Measurements from ENCODE around the gene DEFB123. TPM values are rescaled to one million over a fixed set of nuclear protein-coding genes. Genes with fewer than 3 reads are reported as not detected.

Gene DEFB123
- total RNA-seq, 1 experiment from 2014 or later: not detected

DNA sequence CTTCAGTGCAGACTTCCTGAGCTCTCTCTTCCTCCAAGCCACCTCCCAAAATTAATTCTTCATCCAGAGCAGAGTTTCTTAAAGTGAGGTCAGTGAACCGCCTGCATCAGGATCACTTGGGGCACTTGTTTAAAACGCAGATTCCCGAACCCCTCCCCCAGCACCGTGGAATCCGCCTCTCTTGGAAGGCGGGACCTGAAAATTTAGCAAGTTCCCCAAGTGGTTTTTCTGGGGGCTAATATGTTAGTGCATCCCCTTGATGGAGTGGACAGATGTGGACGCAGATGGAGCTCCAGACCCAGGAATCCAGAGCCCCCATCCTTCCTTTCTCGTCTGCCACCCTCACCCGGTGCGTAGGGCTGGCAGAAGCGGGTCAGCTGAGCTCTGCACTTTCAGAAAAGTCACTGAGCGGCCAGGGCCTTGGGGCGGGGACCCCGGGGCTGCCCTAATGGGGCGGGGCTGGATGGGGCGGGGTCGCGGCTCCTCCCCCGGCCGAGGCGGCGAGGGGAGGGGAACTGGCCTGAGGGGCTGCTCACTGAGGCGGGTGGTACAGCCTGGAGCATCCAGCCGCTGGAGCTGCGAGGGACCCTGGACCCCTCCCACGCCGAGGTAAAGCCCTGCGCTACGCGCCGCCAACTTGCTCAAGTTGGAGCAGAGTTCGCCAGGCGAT lies 34.5 kb downstream of the DEFB123 start, which contains the start of the genes DEFB124 and REM1:
Gene DEFB124 (minus strand): TSS at position 370 of the 670 bp plus-strand sequence. CDS start 2,114 bp downstream, outside the sequence.
Gene REM1 (plus strand): TSS at position 531 of the 670 bp plus-strand sequence. CDS start 1,158 bp downstream, outside the sequence.
- CTCF ChIA-PET: interaction anchor here (1.0 to 1.6 kb wide), 3 partner anchors 27 to 160 kb away, joined by 3 to 6 read pairs (median 5); no protein-coding TSS in a partner anchor
- POLR2A ChIA-PET: no interaction called here
- Mint-ChIP-seq H3K36me3 (peaks cover 43% of the 10 kb centered on the region), H3K4me1 (no peaks in the 10 kb centered on the region), H3K4me3 (peak within 1 kb of the TSS; percentile 36), H3K9me3 (peaks cover 45% of the 10 kb centered on the region), H3K27ac (no peak within 1 kb of the TSS), H3K27me3 (ENCODE audit: low read depth) (peaks cover 62% of the 10 kb centered on the region)
- DNase-seq (ENCODE audit: low spot score) (peak; percentile 27), ATAC-seq (peak; percentile 95)
- TF ChIP-seq FOXK1 (CRISPR knock-in tag; IDR thresholded peaks at IDR 0.05) (no peak), ESRRA (CRISPR knock-in tag; IDR thresholded peaks at IDR 0.05; ENCODE audit: borderline replicate concordance) (no peak), CREM (CRISPR knock-in tag; IDR thresholded peaks at IDR 0.05) (no peak), ZNF263 (CRISPR knock-in tag; IDR thresholded peaks at IDR 0.05; ENCODE audit: low read depth) (no peak), ZNF423 (CRISPR knock-in tag; IDR thresholded peaks at IDR 0.05) (no peak), SMAD4 (CRISPR knock-in tag; IDR thresholded peaks at IDR 0.05) (no peak), ZNF416 (CRISPR knock-in tag; IDR thresholded peaks at IDR 0.05) (no peak), TP53 (CRISPR knock-in tag; IDR thresholded peaks at IDR 0.05) (no peak), ZNF671 (CRISPR knock-in tag; IDR thresholded peaks at IDR 0.05) (no peak), ZNF138 (CRISPR knock-in tag; conservative IDR thresholded peaks at IDR 0.05) (no peak), FOXJ3 (CRISPR knock-in tag; IDR thresholded peaks at IDR 0.05; ENCODE audit: borderline replicate concordance) (no peak), EMX1 (CRISPR knock-in tag; IDR thresholded peaks at IDR 0.05) (no peak), NFATC4 (CRISPR knock-in tag; IDR thresholded peaks at IDR 0.05) (no peak), CREB1 (CRISPR knock-in tag; IDR thresholded peaks at IDR 0.05) (no peak)
- TF ChIP-seq, protein P1, sequence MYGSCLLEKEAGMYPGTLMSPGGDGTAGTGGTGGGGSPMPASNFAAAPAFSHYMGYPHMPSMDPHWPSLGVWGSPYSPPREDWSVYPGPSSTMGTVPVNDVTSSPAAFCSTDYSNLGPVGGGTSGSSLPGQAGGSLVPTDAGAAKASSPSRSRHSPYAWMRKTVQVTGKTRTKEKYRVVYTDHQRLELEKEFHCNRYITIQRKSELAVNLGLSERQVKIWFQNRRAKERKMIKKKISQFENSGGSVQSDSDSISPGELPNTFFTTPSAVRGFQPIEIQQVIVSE (CRISPR knock-in tag; IDR thresholded peaks at IDR 0.05; ENCODE audit: borderline replicate concordance): no peak
- TF ChIP-seq, protein P2, sequence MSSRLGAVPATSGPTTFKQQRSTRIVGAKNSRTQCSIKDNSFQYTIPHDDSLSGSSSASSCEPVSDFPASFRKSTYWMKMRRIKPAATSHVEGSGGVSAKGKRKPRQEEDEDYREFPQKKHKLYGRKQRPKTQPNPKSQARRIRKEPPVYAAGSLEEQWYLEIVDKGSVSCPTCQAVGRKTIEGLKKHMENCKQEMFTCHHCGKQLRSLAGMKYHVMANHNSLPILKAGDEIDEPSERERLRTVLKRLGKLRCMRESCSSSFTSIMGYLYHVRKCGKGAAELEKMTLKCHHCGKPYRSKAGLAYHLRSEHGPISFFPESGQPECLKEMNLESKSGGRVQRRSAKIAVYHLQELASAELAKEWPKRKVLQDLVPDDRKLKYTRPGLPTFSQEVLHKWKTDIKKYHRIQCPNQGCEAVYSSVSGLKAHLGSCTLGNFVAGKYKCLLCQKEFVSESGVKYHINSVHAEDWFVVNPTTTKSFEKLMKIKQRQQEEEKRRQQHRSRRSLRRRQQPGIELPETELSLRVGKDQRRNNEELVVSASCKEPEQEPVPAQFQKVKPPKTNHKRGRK (CRISPR knock-in tag; IDR thresholded peaks at IDR 0.05; ENCODE audit: borderline replicate concordance): no peak
- TF ChIP-seq, protein P3, sequence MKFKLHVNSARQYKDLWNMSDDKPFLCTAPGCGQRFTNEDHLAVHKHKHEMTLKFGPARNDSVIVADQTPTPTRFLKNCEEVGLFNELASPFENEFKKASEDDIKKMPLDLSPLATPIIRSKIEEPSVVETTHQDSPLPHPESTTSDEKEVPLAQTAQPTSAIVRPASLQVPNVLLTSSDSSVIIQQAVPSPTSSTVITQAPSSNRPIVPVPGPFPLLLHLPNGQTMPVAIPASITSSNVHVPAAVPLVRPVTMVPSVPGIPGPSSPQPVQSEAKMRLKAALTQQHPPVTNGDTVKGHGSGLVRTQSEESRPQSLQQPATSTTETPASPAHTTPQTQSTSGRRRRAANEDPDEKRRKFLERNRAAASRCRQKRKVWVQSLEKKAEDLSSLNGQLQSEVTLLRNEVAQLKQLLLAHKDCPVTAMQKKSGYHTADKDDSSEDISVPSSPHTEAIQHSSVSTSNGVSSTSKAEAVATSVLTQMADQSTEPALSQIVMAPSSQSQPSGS (CRISPR knock-in tag; IDR thresholded peaks at IDR 0.05; ENCODE audit: borderline replicate concordance, low read depth): no peak
- TF ChIP-seq, protein P4, sequence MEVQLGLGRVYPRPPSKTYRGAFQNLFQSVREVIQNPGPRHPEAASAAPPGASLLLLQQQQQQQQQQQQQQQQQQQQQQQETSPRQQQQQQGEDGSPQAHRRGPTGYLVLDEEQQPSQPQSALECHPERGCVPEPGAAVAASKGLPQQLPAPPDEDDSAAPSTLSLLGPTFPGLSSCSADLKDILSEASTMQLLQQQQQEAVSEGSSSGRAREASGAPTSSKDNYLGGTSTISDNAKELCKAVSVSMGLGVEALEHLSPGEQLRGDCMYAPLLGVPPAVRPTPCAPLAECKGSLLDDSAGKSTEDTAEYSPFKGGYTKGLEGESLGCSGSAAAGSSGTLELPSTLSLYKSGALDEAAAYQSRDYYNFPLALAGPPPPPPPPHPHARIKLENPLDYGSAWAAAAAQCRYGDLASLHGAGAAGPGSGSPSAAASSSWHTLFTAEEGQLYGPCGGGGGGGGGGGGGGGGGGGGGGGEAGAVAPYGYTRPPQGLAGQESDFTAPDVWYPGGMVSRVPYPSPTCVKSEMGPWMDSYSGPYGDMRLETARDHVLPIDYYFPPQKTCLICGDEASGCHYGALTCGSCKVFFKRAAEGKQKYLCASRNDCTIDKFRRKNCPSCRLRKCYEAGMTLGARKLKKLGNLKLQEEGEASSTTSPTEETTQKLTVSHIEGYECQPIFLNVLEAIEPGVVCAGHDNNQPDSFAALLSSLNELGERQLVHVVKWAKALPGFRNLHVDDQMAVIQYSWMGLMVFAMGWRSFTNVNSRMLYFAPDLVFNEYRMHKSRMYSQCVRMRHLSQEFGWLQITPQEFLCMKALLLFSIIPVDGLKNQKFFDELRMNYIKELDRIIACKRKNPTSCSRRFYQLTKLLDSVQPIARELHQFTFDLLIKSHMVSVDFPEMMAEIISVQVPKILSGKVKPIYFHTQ (CRISPR knock-in tag; IDR thresholded peaks at IDR 0.05): no peak
- TF ChIP-seq, protein P5, sequence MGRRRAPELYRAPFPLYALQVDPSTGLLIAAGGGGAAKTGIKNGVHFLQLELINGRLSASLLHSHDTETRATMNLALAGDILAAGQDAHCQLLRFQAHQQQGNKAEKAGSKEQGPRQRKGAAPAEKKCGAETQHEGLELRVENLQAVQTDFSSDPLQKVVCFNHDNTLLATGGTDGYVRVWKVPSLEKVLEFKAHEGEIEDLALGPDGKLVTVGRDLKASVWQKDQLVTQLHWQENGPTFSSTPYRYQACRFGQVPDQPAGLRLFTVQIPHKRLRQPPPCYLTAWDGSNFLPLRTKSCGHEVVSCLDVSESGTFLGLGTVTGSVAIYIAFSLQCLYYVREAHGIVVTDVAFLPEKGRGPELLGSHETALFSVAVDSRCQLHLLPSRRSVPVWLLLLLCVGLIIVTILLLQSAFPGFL (CRISPR knock-in tag; IDR thresholded peaks at IDR 0.05; ENCODE audit: borderline replicate concordance): no peak
